ENCODE measurements around the gene PRKG1. TPM values are rescaled to one million over a fixed set of nuclear protein-coding genes. Genes with fewer than 3 reads are reported as not detected.

Gene PRKG1
- polyA plus RNA-seq, 3 donors: not detected

GRCh38 chr10:51113007-51113406 is 38.7 kb downstream of the PRKG1 start:
- H3K4me1 ChIP-seq (ENCODE audit: control insufficient read depth in 1 of 2, insufficient read depth in 2 of 2, low read length in 2 of 2): no peaks in the 10 kb centered on the region
- intact Hi-C loops (cut with micrococcal nuclease): no loop called here
- Mint-ChIP-seq H3K36me3 (no peaks in the 10 kb centered on the region), H3K4me1 (no peaks in the 10 kb centered on the region), H3K27ac (no peak overlapping the region), H3K9me3 (peaks cover 0 to 2% (median 0%) of the 10 kb centered on the region in 7 donors), H3K27me3 (ENCODE audit: low read depth in 3 of 3) (peaks cover 0 to 2% (median 0%) of the 10 kb centered on the region in 3 donors), H3K4me3 (no peak overlapping the region)
- 80% methylated on average over 1 of the region's 1 CpG for WGBS (ENCODE audit: insufficient coverage)
- no peaks in the 10 kb centered on the region for H3K36me3 ChIP-seq (replicated peaks in 1 of 2; ENCODE audit: control insufficient read depth in 1 of 2, insufficient read depth in 2 of 2, low read length in 2 of 2)
- no peaks in the 10 kb centered on the region for H4K20me1 ChIP-seq (ENCODE audit: insufficient read depth, low read length)
- no peak for DNase-seq
- H3K4me2 ChIP-seq (replicated peaks; ENCODE audit: extremely low read depth, low read length, poor library complexity, severe bottlenecking): no peak overlapping the region
- H3K79me2 ChIP-seq (ENCODE audit: insufficient read depth, low read length): no peaks in the 10 kb centered on the region
- no peak overlapping the region for H3K27ac ChIP-seq (ENCODE audit: low read depth in 1 of 2, low read length in 2 of 2)
- H3K27me3 ChIP-seq (ENCODE audit: control insufficient read depth in 2 of 2, insufficient read depth in 2 of 2, low read length in 2 of 2): no peaks in the 10 kb centered on the region
- H2AFZ ChIP-seq (ENCODE audit: insufficient read depth, low read depth, low read length, poor library complexity, severe bottlenecking): no peak overlapping the region
- no peak overlapping the region for H3K9ac ChIP-seq (ENCODE audit: insufficient read depth, low read length, poor library complexity, severe bottlenecking)
- H3K4me3 ChIP-seq (replicated peaks in 1 of 3; ENCODE audit: low read depth in 2 of 3, low read length in 3 of 3): no peak overlapping the region
- TF ChIP-seq CTCF (IDR thresholded peaks at IDR 0.05): no peak
- H3K9me3 ChIP-seq (replicated peaks in 1 of 2; ENCODE audit: control insufficient read depth in 1 of 2, insufficient read depth in 1 of 2, low read length in 2 of 2): no peaks in the 10 kb centered on the region

GRCh38 chr10:51117053-51117660 is 42.9 kb downstream of the PRKG1 start:
- Histone ChIP-seq H3K4me1 (ENCODE audit: control insufficient read depth in 1 of 2, insufficient read depth in 2 of 2, low read length in 2 of 2) (no peaks in the 10 kb centered on the region), H3K27ac (ENCODE audit: low read depth in 1 of 2, low read length in 2 of 2) (no peak overlapping the region), H3K79me2 (ENCODE audit: insufficient read depth, low read length) (no peaks in the 10 kb centered on the region), H3K4me2 (replicated peaks; ENCODE audit: extremely low read depth, low read length, poor library complexity, severe bottlenecking) (no peak overlapping the region), H3K36me3 (replicated peaks in 1 of 2; ENCODE audit: control insufficient read depth in 1 of 2, insufficient read depth in 2 of 2, low read length in 2 of 2) (no peaks in the 10 kb centered on the region), H4K20me1 (ENCODE audit: insufficient read depth, low read length) (no peaks in the 10 kb centered on the region), H2AFZ (ENCODE audit: insufficient read depth, low read depth, low read length, poor library complexity, severe bottlenecking) (no peak overlapping the region), H3K9me3 (replicated peaks in 1 of 2; ENCODE audit: control insufficient read depth in 1 of 2, insufficient read depth in 1 of 2, low read length in 2 of 2) (no peaks in the 10 kb centered on the region), H3K9ac (ENCODE audit: insufficient read depth, low read length, poor library complexity, severe bottlenecking) (no peak overlapping the region), H3K4me3 (replicated peaks in 1 of 3; ENCODE audit: low read depth in 2 of 3, low read length in 3 of 3) (no peak overlapping the region), H3K27me3 (ENCODE audit: control insufficient read depth in 2 of 2, insufficient read depth in 2 of 2, low read length in 2 of 2) (no peaks in the 10 kb centered on the region)
- WGBS (ENCODE audit: insufficient coverage): no CpG with 5 or more reads among the region's 3 CpGs
- no peak for DNase-seq
- H3K4me3 Mint-ChIP-seq: no peak overlapping the region
- peaks cover 0 to 2% (median 0%) of the 10 kb centered on the region in 7 donors for H3K9me3 Mint-ChIP-seq
- H3K4me1 Mint-ChIP-seq: no peaks in the 10 kb centered on the region
- no peak overlapping the region for H3K27ac Mint-ChIP-seq
- no peaks in the 10 kb centered on the region for H3K36me3 Mint-ChIP-seq
- no peak for TF ChIP-seq CTCF (IDR thresholded peaks at IDR 0.05)
- intact Hi-C loops (cut with micrococcal nuclease): no loop called here
- no peaks in the 10 kb centered on the region for H3K27me3 Mint-ChIP-seq (ENCODE audit: low read depth in 3 of 3)
